Activated CD4-positive, alpha-beta T cell treated with anti-CD3 and anti-CD28 coated beads, Interleukin-2, Interleukin-6, amounts not matched to agents 100 ng/mL and 50 ng/mL, durations not matched to agents 16 hours and 8 hours (primary cell): ENCODE results near the gene GH1.
"Not testable (repeated sequence)": the region's sequence is repeated elsewhere in the genome, so short reads cannot be mapped to it uniquely, and the experiment has no call there.

Source experiments
- DNase-seq: peaks from one replicate; pipeline ENCODE4 v3.0.0-alpha.2; 2020

Gene GH1

DNA sequence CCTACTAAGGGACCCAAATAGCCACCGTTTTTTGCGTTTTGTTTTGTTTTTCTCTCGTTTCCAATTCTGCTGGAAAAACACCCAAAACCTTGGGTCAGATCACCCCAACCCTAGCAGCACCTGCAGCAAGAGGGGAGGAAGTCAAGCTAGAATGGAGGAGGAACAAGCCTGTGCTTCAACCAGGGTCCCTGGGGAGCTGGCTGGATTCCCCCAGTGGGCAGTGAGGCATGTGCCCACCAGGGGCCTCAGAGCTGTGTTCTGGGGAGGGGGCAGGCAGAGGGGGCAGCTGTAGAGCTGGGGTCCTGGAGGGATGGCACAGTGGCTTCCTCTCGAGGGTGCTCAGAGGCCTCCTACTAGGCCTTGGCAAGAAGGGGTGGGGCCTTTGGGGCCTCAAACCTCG is 7.0 kb upstream of the GH1 start:
- no peak for DNase-seq

DNA sequence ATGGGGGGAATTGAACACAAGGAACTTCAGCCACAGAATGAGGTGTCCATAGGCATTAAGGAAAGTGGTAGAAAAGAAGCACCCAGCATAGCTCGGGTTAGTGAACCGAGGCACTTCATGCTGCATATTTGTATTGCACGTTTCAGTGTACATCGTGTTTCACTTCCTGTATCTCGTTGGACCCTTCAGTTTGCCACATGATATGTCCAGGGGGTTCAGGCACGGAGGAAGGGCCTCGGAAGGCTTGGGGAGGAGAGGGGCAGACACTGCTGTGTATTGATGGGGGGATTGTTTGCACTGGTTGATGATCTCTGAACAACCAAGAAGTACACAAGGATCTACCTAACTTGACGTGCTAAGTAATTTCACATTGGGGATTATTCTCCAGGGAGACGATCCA is 3.8 kb upstream of the GH1 start:
- DNase-seq: not testable (repeated sequence)

DNA sequence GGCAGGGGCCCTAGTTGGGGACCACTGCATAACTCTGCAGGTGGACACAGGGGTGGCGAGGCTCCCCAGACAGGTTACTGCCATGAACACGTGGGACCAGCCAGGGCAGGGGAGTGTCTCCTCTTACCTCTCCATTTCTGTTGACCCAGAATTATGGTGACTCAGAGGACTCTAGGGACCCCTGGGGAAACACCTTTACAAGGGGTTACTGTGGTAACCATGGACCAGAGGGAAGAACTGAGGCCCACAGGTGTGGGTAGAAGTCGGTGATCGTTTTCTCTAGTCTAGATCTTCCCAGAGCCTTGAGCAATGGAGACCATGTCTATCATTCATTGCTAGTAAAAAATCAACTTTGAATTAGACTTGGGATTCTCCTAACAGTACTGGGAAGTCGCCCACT is 2.1 kb upstream of the GH1 start:
- not testable (repeated sequence) for DNase-seq

DNA sequence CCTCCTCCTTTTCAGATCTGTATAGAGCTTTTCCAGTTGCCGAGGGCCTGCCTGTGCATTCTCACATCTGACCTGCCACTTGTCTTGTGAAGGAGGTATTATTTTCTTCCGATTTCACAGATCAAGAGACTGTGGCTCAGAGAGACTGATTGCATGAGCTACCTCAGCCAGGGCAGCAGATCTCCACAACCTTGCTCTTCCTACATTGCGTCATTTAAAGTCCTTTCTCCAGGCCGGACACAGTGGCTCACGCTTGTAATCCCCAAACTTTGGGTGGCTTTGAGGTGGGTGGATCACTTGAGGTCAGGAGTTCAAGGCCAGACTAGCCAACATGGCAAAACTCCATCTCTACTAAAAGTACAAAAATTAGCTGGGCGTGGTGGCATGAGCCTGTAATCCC is 1.4 kb upstream of the GH1 start:
- not testable (repeated sequence) for DNase-seq

DNA sequence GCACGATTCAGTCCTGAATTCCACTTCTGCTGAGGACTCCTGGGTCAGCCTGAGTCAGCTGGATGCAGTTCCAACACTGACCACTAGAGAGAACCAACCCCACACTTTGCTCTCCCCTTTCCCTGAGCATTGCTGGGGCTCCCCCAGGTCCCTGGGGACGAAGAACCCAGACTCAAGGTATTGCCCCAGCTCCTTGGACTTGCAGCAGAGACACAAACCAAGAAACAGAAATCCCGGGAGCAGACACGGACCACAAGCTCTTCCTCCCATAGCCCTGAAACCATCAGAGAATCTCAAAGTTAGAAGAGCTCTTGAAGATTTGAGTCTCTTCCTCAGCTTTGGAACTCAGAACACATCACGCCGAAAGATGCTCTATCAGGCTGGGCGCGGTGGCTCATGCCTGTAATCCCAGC is 678 bp upstream of the GH1 start:
- peak; percentile 81 for DNase-seq

DNA sequence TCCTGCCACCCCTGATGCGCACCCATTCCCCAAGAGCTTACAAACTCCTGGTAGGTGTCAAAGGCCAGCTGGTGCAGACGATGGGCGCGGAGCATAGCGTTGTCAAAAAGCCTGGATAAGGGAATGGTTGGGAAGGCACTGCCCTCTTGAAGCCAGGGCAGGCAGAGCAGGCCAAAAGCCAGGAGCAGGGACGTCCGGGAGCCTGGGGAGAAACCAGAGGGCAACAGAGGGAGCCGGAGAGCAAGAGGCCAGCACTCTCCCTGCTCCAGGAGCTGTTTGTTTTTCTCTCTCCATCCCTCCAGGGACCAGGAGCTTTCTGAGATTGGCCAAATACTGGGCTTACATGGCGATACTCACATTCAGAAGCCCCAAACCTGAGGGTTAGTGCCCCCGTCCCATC is 334 bp downstream of the GH1 start:
- DNase-seq: no peak

DNA sequence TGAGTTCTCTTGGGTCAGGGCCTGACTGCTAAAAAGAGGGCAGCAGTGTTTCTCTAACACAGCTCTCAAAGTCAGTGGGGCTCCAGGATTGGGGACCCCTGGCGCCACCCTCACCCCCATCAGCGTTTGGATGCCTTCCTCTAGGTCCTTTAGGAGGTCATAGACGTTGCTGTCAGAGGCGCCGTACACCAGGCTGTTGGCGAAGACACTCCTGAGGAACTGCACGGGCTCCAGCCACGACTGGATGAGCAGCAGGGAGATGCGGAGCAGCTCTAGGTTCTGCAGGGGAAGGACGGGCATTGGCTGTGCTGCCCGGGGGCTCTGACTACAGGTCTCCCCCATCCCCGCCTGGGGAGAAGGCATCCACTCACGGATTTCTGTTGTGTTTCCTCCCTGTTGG is 993 bp downstream of the GH1 start:
- no peak for DNase-seq

DNA sequence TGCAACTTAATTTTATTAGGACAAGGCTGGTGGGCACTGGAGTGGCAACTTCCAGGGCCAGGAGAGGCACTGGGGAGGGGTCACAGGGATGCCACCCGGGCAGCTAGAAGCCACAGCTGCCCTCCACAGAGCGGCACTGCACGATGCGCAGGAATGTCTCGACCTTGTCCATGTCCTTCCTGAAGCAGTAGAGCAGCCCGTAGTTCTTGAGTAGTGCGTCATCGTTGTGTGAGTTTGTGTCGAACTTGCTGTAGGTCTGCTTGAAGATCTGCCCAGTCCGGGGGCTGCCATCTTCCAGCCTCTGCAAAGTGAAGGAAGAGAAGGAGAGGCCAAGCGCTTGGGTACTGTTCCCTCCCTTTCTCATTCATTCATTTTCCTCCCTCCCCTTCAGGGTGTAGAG is 1.4 kb downstream of the GH1 start:
- not testable (repeated sequence) for DNase-seq

DNA sequence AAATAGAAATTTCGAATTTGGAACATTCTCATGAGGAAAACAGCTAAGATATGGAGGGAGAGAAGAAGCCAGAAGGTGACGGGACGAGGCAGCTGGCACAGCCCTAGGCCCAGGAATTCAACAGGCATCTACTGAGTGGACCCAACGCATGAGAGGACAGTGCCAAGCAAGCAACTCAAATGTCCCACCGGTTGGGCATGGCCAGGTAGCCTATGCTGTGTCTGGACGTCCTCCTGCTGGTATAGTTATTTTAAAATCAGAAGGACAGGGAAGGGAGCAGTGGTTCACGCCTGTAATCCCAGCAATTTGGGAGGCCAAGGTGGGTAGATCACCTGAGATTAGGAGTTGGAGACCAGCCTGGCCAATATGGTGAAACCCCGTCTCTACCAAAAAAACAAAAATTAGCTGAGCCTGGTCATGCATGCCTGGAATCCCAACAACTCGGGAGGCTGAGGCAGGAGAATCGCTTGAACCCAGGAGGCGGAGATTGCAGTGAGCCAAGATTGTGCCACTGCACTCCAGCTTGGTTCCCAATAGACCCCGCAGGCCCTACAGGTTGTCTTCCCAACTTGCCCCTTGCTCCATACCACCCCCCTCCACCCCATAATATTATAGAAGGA is 2.0 kb downstream of the GH1 start:
- DNase-seq: no peak

DNA sequence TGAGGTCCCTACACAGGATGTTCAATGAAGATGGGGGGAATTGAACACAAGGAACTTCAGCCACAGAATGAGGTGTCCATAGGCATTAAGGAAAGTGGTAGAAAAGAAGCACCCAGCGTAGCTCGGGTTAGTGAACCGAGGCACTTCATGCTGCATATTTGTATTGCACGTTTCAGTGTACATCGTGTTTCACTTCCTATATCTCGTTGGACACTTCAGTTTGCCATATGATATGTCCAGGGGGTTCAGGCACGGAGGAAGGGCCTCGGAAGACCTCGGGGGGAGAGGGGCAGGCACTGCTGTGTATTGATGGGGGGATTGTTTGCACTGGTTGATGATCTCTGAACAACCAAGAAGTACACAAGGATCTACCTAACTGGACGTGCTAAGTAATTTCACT is 2.9 kb downstream of the GH1 start:
- DNase-seq: not testable (repeated sequence)

DNA sequence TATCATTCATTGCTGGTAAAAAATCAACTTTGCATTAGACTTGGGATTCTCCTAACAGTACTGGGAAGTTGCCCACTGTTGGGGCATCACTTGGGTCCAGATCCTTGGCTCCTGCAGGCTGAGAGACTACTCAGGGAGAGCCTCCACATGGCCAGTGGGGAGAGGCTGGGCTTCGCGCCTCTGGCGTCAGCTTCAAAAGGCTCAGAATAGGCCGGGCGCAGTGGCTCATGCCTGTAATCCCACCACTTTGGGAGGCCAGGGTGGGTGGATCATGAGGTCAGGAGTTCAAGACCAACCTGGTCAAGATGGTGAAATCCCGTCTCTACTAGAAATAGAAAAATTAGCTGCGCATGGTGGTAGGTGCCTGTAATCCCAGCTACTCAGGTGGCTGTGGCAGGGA is 4.2 kb downstream of the GH1 start:
- DNase-seq: no peak

DNA sequence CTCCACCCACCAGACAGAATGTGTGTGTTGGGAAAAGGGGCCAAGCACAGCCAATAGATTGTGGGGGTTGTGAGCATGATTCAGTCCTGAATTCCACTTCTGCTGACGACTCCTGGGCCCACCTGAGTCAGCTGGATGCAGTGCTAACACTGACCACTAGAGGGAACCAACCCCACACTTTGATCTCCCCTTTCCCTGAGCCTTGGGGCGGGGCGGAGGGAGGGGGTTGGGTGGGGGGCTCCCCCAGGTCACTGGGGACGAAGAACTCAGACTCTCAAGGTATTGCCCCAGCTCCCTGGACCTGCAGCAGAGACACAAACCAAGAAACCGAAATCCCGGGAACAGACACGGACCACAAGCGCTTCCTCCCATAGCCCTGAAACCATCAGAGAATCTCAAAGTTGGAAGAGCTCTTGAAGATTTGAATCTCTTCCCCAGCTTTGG is 7.0 kb downstream of the GH1 start:
- peak; percentile 64 for DNase-seq

DNA sequence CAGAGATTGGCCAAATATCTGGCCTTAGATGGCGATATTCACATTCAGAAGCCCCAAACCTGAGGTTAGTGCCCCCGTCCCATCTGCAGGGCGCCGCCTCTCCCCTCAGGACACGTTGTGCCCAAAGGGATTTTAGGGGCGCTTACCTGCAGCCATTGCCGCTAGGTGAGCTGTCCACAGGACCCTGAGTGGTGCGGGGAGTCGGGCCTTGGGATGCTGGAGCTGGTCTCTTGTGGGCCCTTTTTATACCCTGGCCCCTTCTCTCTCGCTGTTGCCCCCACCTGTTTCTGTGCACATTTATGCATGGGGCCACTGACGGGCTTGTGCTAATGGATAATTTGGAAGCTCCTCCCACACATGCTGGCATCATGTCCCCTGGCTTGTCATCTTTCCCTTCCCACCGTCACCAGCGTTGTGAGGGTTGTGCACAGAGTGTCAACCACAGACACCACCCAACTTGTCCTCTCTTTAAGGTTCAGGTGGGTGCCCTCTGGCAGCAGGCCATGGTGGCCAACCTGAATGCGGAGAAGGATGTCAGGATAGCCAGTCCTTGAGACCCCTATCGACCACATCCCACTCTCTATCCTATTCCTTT is 7.5 kb downstream of the GH1 start, which contains the start of gene CSHL1:
Gene CSHL1, minus strand, starts transcription at position 218 of the 595 bp plus-strand sequence. Its CDS starts 62 bp downstream, at position 156.
- DNase-seq: no peak

DNA sequence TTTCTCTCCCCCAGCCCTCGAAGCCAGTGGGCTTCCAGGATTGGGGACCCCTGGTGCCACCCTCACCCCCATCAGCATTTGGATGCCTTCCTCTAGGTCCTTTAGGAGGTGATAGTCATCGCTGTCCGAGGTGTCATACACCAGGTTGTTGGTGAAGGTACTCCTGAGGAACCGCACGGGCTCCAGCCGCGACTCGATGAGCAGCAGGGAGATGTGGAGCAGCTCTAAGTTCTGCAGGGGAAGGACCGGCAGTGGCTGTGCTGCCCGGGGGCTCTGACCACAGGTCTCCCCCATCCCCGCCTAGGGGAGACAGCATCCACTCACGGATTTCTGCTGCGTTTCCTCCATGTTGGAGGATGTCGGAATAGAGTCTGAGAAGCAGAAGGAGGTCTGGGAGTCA is 8.5 kb downstream of the GH1 start:
- no peak for DNase-seq

DNA sequence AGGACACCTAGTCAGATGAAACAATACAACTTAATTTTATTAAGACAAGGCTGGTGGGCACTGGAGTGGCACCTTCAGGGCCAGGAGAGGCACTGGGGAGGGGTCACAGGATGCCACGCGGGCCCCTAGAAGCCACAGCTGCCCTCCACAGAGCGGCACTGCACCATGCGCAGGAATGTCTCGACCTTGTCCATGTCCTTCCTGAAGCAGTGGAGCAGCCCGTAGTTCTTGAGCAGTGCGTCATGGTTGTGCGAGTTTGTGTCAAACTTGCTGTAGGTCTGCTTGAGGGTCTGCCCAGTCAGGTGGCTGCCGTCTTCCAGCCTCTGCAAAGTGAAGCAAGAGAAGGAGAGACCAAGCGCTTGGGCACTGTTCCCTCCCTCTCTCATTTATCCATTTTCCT is 9.1 kb downstream of the GH1 start:
- not testable (repeated sequence) for DNase-seq

DNA sequence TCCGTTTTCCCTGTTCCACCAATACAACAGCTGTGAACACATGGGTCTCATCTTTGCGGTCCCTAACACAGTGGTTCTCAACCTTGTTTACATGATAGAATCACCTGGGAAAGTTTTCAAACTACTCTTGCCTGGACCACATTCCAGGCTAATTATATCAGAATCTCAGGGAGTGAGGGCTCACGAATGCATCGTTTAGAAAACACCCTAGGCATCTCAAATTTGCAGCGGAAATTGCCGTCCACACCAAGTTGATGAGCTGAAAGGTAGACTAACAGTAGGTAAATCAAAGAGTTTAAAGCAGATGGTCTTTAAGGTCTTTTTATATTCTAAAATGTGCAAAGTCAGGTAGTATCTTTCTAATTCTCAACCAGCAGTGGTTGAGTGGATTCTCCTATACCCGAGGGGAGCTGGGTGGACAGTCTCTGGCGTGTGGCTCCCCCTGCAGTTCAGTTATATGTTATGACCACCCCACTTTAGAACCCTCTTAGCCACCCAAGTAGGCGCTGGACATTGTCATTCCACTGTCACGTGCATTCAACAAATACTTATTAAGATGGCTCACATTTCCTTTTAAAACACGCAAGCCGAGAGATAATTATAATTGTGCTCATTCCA is 11.4 kb downstream of the GH1 start:
- DNase-seq: not testable (repeated sequence)

DNA sequence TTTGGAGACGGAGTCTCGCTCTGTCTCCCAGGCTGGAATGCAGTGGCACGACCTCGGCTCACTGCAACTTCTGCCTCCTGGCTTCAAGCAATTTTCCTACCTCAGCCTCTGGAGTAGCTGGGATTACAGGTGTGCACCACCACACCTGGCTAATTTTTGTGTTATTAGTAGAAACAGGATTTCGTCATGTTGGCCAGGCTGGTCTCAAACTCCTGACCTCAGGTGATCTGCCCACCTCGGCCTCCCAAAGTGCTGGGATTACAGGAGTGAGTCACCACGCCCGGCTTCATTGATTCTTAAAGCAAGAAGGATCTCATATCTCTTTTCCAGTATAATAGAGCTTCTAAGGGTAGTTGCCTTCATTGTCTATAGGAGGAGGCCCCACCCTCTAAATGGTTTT is 13.8 kb downstream of the GH1 start:
- not testable (repeated sequence) for DNase-seq

DNA sequence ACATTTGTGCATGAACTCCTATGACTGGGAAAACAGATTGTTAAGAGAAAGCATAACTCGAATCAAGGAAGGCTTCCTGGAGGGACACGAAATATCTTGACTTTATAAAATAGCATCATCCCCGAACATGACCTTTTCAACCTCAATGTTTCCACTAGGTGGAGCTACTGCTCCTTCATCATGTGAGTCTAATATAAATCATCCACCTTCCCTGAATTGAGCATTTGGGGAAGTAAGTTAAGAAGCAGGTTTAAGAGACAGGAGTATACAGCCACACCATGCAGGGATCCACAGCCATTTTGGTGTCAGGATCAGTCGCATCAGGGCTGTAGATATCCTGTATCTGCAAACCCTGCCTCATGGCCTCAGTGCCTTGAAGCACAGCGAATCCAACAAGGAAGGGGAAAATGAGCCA is 14.8 kb downstream of the GH1 start:
- DNase-seq: peak; percentile 55

DNA sequence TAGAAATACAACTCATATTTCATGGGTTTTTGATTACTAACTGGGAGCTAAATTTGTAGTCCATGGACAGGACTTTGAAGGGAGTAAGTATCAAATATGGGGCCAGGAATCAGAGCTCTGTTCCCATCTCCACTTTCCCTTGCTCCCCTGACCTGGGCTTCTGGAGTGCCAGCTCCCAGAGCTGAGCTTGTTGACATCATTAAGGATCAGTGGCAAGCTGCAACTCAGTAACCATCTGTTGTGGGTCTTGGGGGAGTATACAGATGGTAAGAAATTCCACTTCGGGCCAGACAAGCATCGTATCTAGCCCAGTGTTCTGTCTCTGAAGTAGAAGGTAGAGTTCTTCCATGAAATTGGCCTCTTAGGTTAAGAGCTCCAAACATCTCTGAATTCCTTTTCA is 16.7 kb downstream of the GH1 start:
- DNase-seq: not testable (repeated sequence)

DNA sequence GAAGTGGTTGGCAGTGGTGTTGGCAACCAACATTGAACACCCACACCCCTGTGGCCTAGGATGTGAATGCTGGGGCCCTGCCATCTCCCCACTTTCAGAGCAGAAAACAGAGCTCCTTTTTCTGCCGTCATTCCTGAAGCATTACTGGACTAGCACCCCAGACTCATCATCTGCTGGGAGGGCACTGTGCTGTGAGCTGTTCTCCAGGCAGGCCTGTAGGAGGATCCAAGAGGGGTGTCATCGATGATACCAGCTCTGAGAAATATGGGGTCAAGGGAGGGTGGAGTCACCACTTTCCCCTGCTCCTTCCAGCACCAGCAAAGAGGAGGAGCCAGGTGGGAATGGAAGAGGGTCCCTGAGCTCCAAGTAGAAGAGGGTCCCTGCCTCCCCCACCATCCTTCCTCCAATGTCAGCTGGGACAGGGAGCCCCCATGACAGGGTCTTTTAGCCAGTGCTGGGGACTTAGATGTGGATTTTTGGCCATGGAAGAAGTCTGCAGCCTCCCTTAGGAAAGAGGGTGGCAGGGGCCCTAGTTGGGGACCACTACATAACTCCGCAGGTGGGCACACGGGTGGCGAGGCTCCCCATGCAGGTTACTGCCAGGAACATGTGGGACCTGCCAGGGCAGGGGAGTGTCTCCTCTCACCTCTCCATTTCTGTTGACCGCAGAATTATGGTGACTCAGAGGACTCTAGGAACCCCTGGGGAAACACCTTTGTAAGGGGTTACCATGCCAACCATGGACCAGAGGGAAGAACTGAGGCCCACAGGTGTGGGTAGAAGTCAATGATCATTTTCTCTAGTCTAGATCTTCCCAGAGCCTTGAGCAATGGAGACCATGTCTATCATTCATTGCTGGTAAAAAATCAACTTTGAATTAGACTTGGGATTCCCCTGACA is 19.5 kb downstream of the GH1 start:
- peak; percentile 60 for DNase-seq

DNA sequence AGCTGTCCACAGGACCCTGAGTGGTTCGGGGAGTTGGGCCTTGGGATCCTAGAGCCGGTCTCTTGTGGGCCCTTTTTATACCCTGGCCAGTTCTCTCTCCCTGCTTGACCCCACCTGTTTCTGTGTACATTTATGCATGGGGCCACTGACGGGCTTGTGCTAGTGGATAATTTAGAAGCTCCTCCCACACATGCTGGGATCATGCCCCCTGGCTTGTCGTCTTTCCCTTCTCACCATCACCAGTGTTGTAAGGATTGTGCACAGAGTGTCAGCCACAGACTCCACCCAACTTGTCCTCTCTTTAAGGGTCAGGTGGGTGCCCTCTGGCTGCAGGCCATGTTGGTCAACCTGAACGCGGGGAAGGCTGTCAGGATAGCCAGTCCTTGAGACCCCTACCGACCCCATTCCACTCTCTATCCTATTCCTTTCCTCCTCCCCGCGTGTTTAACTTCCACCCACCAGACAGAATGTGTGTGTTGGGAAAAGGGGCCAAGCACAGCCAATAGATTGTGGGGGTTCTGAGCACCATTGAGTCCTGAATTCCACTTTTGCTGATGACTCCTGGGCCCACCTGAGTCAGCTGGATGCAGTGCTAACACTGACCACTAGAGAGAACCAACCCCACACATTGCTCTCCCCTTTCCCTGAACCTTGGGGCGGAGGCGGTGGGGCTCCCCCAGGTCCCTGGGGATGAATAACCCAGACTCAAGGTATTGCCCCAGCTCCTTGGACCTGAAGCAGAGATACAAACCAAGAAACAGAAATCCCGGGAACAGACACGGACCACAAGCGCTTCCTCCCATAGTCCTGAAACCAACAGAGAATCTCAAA is 21.9 kb downstream of the GH1 start, which contains the start of gene CSH1:
Gene CSH1, minus strand, starts transcription at position 51 of the 831 bp plus-strand sequence. CDS start 63 bp downstream, outside the sequence.
- DNase-seq: not testable (repeated sequence)

DNA sequence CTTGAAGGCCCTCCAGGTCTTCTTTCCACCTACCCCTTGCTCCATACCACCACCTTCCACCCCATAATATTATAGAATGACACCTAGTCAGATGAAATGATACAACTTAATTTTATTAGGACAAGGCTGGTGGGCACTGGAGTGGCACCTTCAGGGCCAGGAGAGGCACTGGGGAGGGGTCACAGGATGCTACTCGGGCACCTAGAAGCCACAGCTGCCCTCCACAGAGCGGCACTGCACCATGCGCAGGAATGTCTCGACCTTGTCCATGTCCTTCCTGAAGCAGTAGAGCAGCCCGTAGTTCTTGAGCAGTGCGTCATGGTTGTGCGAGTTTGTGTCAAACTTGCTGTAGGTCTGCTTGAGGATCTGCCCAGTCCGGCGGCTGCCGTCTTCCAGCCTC is 23.8 kb downstream of the GH1 start:
- DNase-seq: not testable (repeated sequence)
